Stimulated activated CD4-positive, alpha-beta T cell treated with anti-CD3 and anti-CD28 coated beads, Interleukin-1b, Interleukin-23, amount 100 ng/mL, for 48 hours (primary cell): Measurements from ENCODE around the gene HDAC4.
A peak's percentile ranks its signal among the peaks of the same experiment; 100 is the strongest.
"Not testable (repeated sequence)": the region's sequence is repeated elsewhere in the genome, so short reads cannot be mapped to it uniquely, and the experiment has no call there.

ENCODE experiments used
- DNase-seq: peaks from one replicate; pipeline ENCODE4 v3.0.0-alpha.2; 2020

Gene HDAC4

DNA sequence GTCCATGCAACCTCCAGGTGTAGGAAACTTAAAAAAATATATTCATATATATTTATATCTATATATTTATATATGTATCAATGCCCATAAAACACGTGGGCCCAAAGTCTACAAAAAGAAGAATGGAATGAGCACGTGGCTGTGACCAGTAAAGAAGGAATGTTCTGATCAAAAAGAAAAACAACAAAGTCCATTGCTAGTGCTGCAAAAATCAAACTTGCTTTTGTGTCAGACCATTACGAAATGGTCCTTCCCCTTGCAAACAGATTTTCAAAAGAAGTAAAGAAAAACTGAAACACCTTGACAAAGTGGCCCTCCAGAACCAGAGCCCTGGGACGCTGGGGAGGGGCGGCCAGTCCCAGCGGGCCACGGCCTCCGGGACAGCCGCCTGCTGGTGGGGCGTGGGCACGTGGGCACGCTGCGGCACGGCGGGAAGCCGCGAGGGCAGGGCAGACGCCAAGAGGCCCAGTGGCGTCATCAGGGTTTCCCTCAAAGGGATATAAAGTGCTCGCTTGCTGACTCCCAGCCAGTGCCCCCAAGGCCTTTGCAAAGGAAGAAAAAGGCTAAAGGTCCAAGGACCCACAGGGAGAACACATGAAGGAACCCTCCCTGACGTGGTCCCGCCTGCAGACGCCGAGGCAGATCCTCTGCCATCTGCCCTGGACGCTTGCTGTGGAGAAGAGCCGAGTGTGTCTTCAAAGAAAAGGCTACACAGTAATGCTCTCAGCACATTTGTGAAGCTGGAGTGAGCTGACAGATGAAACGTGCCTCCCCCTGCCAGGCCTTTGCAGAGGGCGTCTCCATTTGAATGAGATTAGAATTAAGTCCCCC is 351.2 kb downstream of the HDAC4 start:
- DNase-seq, result no peak

GRCh38 chr2:239048736-239049135 is 352.1 kb downstream of the HDAC4 start:
- no peak for DNase-seq

- no peak for DNase-seq
These were observed 353.0 kb downstream of the HDAC4 start for GRCh38 chr2:239047861-239048260.

DNA sequence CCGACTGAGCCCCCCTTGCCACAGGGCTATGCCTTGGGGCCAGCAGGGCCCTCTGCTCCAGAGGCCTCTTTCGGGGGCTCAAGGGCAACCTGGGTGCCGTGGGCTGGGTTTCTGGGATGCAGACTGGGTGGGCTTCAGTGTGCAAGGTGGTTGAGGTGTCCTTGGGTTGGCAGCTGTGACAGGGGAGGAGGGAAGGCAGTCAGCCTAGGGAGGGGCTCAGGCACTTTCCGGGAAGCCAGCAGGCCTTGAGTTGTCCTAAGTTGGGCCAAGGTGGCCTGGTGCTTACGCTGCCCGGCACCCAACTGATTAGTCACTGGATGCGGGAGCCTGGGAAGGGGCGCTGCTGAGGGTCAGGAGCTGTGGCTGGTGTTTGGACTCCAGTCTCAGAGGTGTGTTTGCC is 353.4 kb downstream of the HDAC4 start:
- no peak for DNase-seq

GRCh38 chr2:239046822-239047221 is 354.0 kb downstream of the HDAC4 start:
- no peak for DNase-seq

GRCh38 chr2:239044336-239044735 is 356.5 kb downstream of the HDAC4 start:
- no peak for DNase-seq

GRCh38 chr2:239043326-239043725 is 357.5 kb downstream of the HDAC4 start:
- DNase-seq, result no peak

GRCh38 chr2:239042551-239043320 is 358.1 kb downstream of the HDAC4 start:
- DNase-seq, result no peak

- no peak for DNase-seq
These were observed 358.8 kb downstream of the HDAC4 start for GRCh38 chr2:239042046-239042445.

- no peak for DNase-seq
These were observed 359.8 kb downstream of the HDAC4 start for GRCh38 chr2:239041062-239041461.

- DNase-seq, result no peak
These were observed 360.6 kb downstream of the HDAC4 start for GRCh38 chr2:239040152-239040761.

DNA sequence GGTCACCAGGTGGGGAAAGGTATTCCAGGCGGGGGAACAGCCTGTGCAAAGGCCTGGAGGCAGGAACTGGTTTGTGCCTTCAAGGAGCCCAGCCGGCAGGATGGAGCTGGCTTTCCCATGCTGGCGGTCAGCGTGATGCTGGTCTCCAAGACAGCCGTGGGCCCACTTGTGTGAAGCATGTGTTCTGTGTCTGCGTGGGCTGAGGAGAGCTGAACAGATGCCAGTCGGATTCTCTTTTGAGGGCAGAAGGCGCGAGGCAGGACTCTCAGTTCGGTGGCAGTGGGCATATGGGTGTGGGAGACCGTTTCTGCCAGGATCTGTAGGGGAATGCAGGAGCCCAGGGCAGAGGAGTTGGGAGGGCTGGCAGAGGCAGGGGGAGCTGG is 361.4 kb downstream of the HDAC4 start:
- DNase-seq, result no peak

DNA sequence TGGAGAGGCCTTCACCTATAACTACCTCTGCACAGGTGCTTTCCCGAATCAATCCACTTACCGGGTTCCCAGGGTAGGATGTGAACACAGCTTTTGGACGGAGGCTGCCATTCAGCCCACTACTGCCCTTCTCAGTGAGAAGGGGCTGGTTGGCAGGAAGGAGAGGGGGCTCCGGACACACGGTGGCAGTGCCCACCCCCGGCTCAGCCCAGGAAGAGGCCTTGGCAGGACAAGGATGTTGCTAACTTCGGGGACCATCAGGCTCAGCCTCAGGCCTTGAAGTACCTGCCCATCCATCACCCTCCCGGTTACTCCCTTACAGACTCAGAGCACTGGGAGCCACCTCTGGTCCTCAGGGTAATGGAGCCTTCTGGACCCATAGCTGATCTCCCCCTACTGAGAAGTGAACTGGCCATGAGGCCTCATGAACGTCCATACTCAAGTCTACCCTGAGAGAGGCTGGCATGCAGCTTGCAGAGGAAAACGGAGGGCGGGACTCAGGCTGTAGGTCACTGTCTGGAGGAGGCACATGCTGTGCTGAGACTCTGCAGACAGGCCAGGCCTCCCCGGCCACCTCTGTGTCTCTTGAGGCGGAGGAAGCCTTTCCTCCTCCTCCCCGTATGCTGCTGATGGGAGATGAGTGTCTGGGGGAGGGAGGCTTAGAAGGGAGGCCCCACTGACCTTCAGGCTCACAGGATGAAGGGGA is 361.9 kb downstream of the HDAC4 start:
- DNase-seq, result no peak

GRCh38 chr2:239038284-239038683 is 362.5 kb downstream of the HDAC4 start:
- not testable (repeated sequence) for DNase-seq

GRCh38 chr2:239037559-239037910 is 363.3 kb downstream of the HDAC4 start:
- DNase-seq, result no peak

- no peak for DNase-seq
These were observed 363.8 kb downstream of the HDAC4 start for GRCh38 chr2:239036819-239037558.

DNA sequence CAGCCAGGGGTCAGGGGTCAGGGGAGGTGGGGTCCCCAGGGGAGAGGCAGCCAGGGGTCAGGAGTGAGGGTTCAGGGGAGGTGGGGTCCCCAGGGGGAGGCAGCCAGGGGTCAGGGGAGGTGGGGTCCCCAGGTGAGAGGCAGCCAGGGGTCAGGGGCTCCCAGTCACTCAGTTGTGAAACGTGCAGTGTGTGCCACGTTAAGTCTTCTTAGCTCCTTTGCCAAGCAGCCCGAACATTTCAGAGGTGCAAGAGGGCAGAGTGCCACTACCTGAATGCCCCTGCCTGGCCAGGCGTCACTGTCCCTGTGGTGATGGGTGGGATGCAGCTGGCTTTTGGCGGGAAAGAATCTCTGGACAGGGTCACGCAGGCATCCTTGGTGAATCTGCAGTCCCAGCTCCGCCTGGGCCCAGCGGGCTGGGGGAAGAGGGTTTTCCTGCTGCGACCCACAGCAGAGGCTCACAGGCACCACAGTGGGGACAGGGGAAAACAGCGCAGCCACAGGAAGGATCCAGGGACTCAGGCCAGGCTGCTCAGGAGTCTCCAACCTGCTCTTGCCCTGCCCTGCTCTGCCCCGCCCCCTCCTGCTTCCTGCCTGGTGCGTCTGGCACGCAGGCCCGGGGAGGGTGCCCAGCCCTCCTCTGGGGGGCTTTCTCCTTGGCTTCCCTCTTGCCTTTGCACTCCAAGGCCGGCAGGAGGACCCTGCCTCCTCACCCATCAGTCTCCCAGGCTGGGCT is 364.7 kb downstream of the HDAC4 start:
- DNase-seq, result no peak

GRCh38 chr2:239035361-239035814 is 365.4 kb downstream of the HDAC4 start:
- peak; percentile 50 for DNase-seq

DNA sequence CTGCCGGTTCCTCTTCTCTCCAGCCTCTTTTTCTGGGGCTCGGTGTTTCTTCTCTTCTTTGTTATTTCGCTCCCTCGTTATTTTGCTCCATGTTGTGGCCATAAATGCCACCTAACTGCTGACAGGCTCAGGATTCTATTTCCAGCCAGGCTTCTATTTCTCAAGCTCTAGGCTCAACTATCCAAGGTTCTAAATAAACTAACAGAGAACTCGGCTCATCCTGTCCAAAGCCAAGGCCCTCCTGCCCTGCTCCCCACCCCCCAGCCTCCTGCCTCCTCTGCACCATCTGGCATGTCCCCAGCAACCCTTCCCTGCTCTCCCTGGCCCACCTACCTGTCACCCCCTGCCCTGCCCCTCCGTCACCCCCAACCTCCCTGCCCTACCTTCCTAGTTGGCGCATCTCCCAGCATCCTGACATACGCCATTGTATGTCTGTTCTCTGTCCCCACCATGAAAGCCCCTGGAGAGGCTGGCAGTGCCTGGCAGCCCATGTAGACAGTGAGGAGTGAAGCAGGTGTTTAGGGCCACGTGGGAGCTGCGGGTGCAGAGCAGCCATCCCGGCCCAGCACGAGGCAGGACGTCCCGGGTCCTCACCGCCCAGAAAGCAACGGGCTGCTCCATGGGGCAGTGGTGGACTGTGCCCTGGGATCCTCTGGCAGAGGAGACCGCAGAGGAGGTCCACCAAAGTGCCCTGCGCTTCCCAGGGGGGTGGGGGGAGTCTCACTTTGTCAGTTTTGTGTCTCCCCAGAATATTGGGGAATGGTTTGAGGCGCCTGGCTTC is 366.1 kb downstream of the HDAC4 start:
- DNase-seq, result no peak

- no peak for DNase-seq
These were observed 366.8 kb downstream of the HDAC4 start for GRCh38 chr2:239033801-239034560.
